ENCODE measurements around the gene ACTG2.
"Not testable (repeated sequence)": the region's sequence is repeated elsewhere in the genome, so short reads cannot be mapped to it uniquely, and the experiment has no call there.

The ACTG2 gene

GRCh38 chr2:73859721-73860586 is 32.9 kb upstream of the ACTG2 start:
- no peak overlapping the region for H3K27ac ChIP-seq
- TF ChIP-seq CTCF (IDR thresholded peaks at IDR 0.05) (no peak), ZFX (IDR thresholded peaks at IDR 0.05; ENCODE audit: borderline replicate concordance) (no peak)

- TF ChIP-seq CTCF (IDR thresholded peaks at IDR 0.05) (no peak), ZFX (IDR thresholded peaks at IDR 0.05; ENCODE audit: borderline replicate concordance) (no peak)
- H3K27ac ChIP-seq = no peak overlapping the region
Measured at GRCh38 chr2:73862987-73863386, 29.8 kb upstream of the ACTG2 start.

GRCh38 chr2:73868204-73868978 is 24.4 kb upstream of the ACTG2 start:
- TF ChIP-seq CTCF (IDR thresholded peaks at IDR 0.05) = no peak
- no peak for TF ChIP-seq ZFX (IDR thresholded peaks at IDR 0.05; ENCODE audit: borderline replicate concordance)
- H3K27ac ChIP-seq = no peak overlapping the region

- H3K27ac ChIP-seq = no peak overlapping the region
- no peak for TF ChIP-seq ZFX (IDR thresholded peaks at IDR 0.05; ENCODE audit: borderline replicate concordance)
- TF ChIP-seq CTCF (IDR thresholded peaks at IDR 0.05) = no peak
Measured at GRCh38 chr2:73870084-73870483, 22.7 kb upstream of the ACTG2 start.

GRCh38 chr2:73877071-73877802 is 15.6 kb upstream of the ACTG2 start:
- no peak overlapping the region for H3K27ac ChIP-seq
- TF ChIP-seq ZFX (IDR thresholded peaks at IDR 0.05; ENCODE audit: borderline replicate concordance) = no peak
- TF ChIP-seq CTCF (IDR thresholded peaks at IDR 0.05) = no peak

GRCh38 chr2:73877984-73878383 is 14.8 kb upstream of the ACTG2 start:
- H3K27ac ChIP-seq = not testable (repeated sequence)

GRCh38 chr2:73885406-73885805 is 7.4 kb upstream of the ACTG2 start:
- H3K27ac ChIP-seq = no peak overlapping the region
- TF ChIP-seq ZFX (IDR thresholded peaks at IDR 0.05; ENCODE audit: borderline replicate concordance) (no peak), CTCF (IDR thresholded peaks at IDR 0.05) (no peak)
